Measurements from ENCODE around the gene CACNA1A. TPM values are rescaled to one million over a fixed set of nuclear protein-coding genes. Genes with fewer than 3 reads are reported as not detected.
"Not testable (repeated sequence)": the region's sequence is repeated elsewhere in the genome, so short reads cannot be mapped to it uniquely, and the experiment has no call there.

The CACNA1A gene
- total RNA-seq, 1 experiment from 2014 or later: not detected

- Histone ChIP-seq H3K27ac (ENCODE audit: low read length) (no peak overlapping the region), H3K27me3 (ENCODE audit: low read length) (no peaks in the 10 kb centered on the region), H3K9me3 (ENCODE audit: low read length) (no peaks in the 10 kb centered on the region), H3K4me2 (ENCODE audit: low read depth, low read length, poor library complexity, severe bottlenecking) (peak overlapping the region; percentile 16), H3K4me3 (ENCODE audit: low read length) (no peak overlapping the region), H4K20me1 (ENCODE audit: insufficient read depth, low read depth, low read length) (no peaks in the 10 kb centered on the region), H2AFZ (ENCODE audit: low read length) (no peak overlapping the region), H3K4me1 (ENCODE audit: low read length) (peaks cover 19% of the 10 kb centered on the region), H3K9ac (ENCODE audit: low read length) (no peak overlapping the region), H3K79me2 (ENCODE audit: low read length) (no peaks in the 10 kb centered on the region), H3K9me2 (replicated peaks; ENCODE audit: insufficient read depth, low read length) (no peaks in the 10 kb centered on the region), H3K36me3 (ENCODE audit: insufficient read depth, low read length) (no peaks in the 10 kb centered on the region)
- peak; percentile 85 for DNase-seq
Measured at GRCh38 chr19:13262450-13262849, 243.8 kb downstream of the CACNA1A start.

GRCh38 chr19:13260883-13261653 is 245.2 kb downstream of the CACNA1A start:
- Histone ChIP-seq H3K9me3 (ENCODE audit: low read length) (no peaks in the 10 kb centered on the region), H3K27me3 (ENCODE audit: low read length) (no peaks in the 10 kb centered on the region), H3K36me3 (ENCODE audit: insufficient read depth, low read length) (no peaks in the 10 kb centered on the region), H3K79me2 (ENCODE audit: low read length) (no peaks in the 10 kb centered on the region), H3K9ac (ENCODE audit: low read length) (no peak overlapping the region), H3K4me2 (ENCODE audit: low read depth, low read length, poor library complexity, severe bottlenecking) (peak overlapping the region; percentile 63), H3K4me3 (ENCODE audit: low read length) (peak overlapping the region; percentile 40; the same call in 1 of the 2 replicates), H4K20me1 (ENCODE audit: insufficient read depth, low read depth, low read length) (no peaks in the 10 kb centered on the region), H3K4me1 (ENCODE audit: low read length) (peaks cover 19% of the 10 kb centered on the region), H3K9me2 (replicated peaks; ENCODE audit: insufficient read depth, low read length) (no peaks in the 10 kb centered on the region), H3K27ac (ENCODE audit: low read length) (peak overlapping the region; percentile 30), H2AFZ (ENCODE audit: low read length) (no peak overlapping the region; the same call in 1 of the 2 replicates)
- DNase-seq: peak; percentile 82

- Histone ChIP-seq H2AFZ (ENCODE audit: low read length) (no peak overlapping the region), H3K27ac (ENCODE audit: low read length) (no peak overlapping the region), H3K4me2 (ENCODE audit: low read depth, low read length, poor library complexity, severe bottlenecking) (no peak overlapping the region), H3K36me3 (ENCODE audit: insufficient read depth, low read length) (no peaks in the 10 kb centered on the region), H3K27me3 (ENCODE audit: low read length) (no peaks in the 10 kb centered on the region), H3K79me2 (ENCODE audit: low read length) (no peaks in the 10 kb centered on the region), H3K9me2 (replicated peaks; ENCODE audit: insufficient read depth, low read length) (no peaks in the 10 kb centered on the region), H3K4me1 (ENCODE audit: low read length) (peaks cover 15% of the 10 kb centered on the region), H4K20me1 (ENCODE audit: insufficient read depth, low read depth, low read length) (no peaks in the 10 kb centered on the region), H3K4me3 (ENCODE audit: low read length) (no peak overlapping the region), H3K9me3 (ENCODE audit: low read length) (no peaks in the 10 kb centered on the region), H3K9ac (ENCODE audit: low read length) (no peak overlapping the region)
- DNase-seq: no peak
Measured at GRCh38 chr19:13256918-13257317, 249.4 kb downstream of the CACNA1A start.

- H3K9ac ChIP-seq (ENCODE audit: low read length); H3K79me2 ChIP-seq (ENCODE audit: low read length); H3K27ac ChIP-seq (ENCODE audit: low read length); H3K9me2 ChIP-seq (replicated peaks; ENCODE audit: insufficient read depth, low read length); H3K36me3 ChIP-seq (ENCODE audit: insufficient read depth, low read length); H3K4me2 ChIP-seq (ENCODE audit: low read depth, low read length, poor library complexity, severe bottlenecking); H4K20me1 ChIP-seq (ENCODE audit: insufficient read depth, low read depth, low read length); H3K27me3 ChIP-seq (ENCODE audit: low read length); H3K4me3 ChIP-seq (ENCODE audit: low read length); DNase-seq; H3K9me3 ChIP-seq (ENCODE audit: low read length); H2AFZ ChIP-seq (ENCODE audit: low read length); H3K4me1 ChIP-seq (ENCODE audit: low read length): not testable (repeated sequence)
Measured at GRCh38 chr19:13256398-13256797, 249.9 kb downstream of the CACNA1A start.

GRCh38 chr19:13255719-13256059 is 250.6 kb downstream of the CACNA1A start:
- no peak for DNase-seq
- H3K36me3 ChIP-seq (ENCODE audit: insufficient read depth, low read length): no peaks in the 10 kb centered on the region
- H3K9me2 ChIP-seq (replicated peaks; ENCODE audit: insufficient read depth, low read length): no peaks in the 10 kb centered on the region

GRCh38 chr19:13255041-13255718 is 251.1 kb downstream of the CACNA1A start:
- DNase-seq: no peak
- H3K4me1 ChIP-seq (ENCODE audit: low read length): no peaks in the 10 kb centered on the region
- no peak overlapping the region for H3K4me3 ChIP-seq (ENCODE audit: low read length)
- H3K4me2 ChIP-seq (ENCODE audit: low read depth, low read length, poor library complexity, severe bottlenecking): no peak overlapping the region
- H3K27me3 ChIP-seq (ENCODE audit: low read length): no peaks in the 10 kb centered on the region
- no peak overlapping the region for H2AFZ ChIP-seq (ENCODE audit: low read length)
- no peaks in the 10 kb centered on the region for H3K79me2 ChIP-seq (ENCODE audit: low read length)
- H4K20me1 ChIP-seq (ENCODE audit: insufficient read depth, low read depth, low read length): no peaks in the 10 kb centered on the region
- no peak overlapping the region for H3K27ac ChIP-seq (ENCODE audit: low read length)
- H3K36me3 ChIP-seq (ENCODE audit: insufficient read depth, low read length): no peaks in the 10 kb centered on the region
- H3K9me2 ChIP-seq (replicated peaks; ENCODE audit: insufficient read depth, low read length): no peaks in the 10 kb centered on the region
- H3K9ac ChIP-seq (ENCODE audit: low read length): no peak overlapping the region
- no peaks in the 10 kb centered on the region for H3K9me3 ChIP-seq (ENCODE audit: low read length)

More at GRCh38 chr19:13255719-13256059, 250.6 kb downstream of the CACNA1A start:
- peaks cover 2% of the 10 kb centered on the region for H3K4me1 ChIP-seq (ENCODE audit: low read length)
- H4K20me1 ChIP-seq (ENCODE audit: insufficient read depth, low read depth, low read length): no peaks in the 10 kb centered on the region
- H3K27me3 ChIP-seq (ENCODE audit: low read length): no peaks in the 10 kb centered on the region
- no peak overlapping the region for H2AFZ ChIP-seq (ENCODE audit: low read length)
- H3K4me2 ChIP-seq (ENCODE audit: low read depth, low read length, poor library complexity, severe bottlenecking): no peak overlapping the region
- no peak overlapping the region for H3K4me3 ChIP-seq (ENCODE audit: low read length)
- H3K9me3 ChIP-seq (ENCODE audit: low read length): no peaks in the 10 kb centered on the region
- no peak overlapping the region for H3K27ac ChIP-seq (ENCODE audit: low read length)
- no peaks in the 10 kb centered on the region for H3K79me2 ChIP-seq (ENCODE audit: low read length)
- no peak overlapping the region for H3K9ac ChIP-seq (ENCODE audit: low read length)

GRCh38 chr19:13252569-13253335 is 253.5 kb downstream of the CACNA1A start:
- Histone ChIP-seq H3K27me3 (ENCODE audit: low read length) (no peaks in the 10 kb centered on the region), H3K4me1 (ENCODE audit: low read length) (no peaks in the 10 kb centered on the region), H3K4me3 (ENCODE audit: low read length) (no peak overlapping the region), H4K20me1 (ENCODE audit: insufficient read depth, low read depth, low read length) (no peaks in the 10 kb centered on the region), H2AFZ (ENCODE audit: low read length) (no peak overlapping the region), H3K79me2 (ENCODE audit: low read length) (no peaks in the 10 kb centered on the region), H3K9me2 (replicated peaks; ENCODE audit: insufficient read depth, low read length) (no peaks in the 10 kb centered on the region), H3K27ac (ENCODE audit: low read length) (no peak overlapping the region), H3K36me3 (ENCODE audit: insufficient read depth, low read length) (no peaks in the 10 kb centered on the region), H3K9ac (ENCODE audit: low read length) (no peak overlapping the region), H3K4me2 (ENCODE audit: low read depth, low read length, poor library complexity, severe bottlenecking) (no peak overlapping the region), H3K9me3 (ENCODE audit: low read length) (no peaks in the 10 kb centered on the region)
- no peak for DNase-seq

GRCh38 chr19:13244920-13245319 is 261.4 kb downstream of the CACNA1A start:
- Histone ChIP-seq H3K9ac (ENCODE audit: low read length) (no peak overlapping the region), H3K79me2 (ENCODE audit: low read length) (no peaks in the 10 kb centered on the region), H3K4me2 (ENCODE audit: low read depth, low read length, poor library complexity, severe bottlenecking) (no peak overlapping the region), H4K20me1 (ENCODE audit: insufficient read depth, low read depth, low read length) (no peaks in the 10 kb centered on the region), H3K4me1 (ENCODE audit: low read length) (peaks cover 5% of the 10 kb centered on the region), H3K27ac (ENCODE audit: low read length) (no peak overlapping the region), H3K27me3 (ENCODE audit: low read length) (no peaks in the 10 kb centered on the region), H3K9me2 (replicated peaks; ENCODE audit: insufficient read depth, low read length) (no peaks in the 10 kb centered on the region), H3K36me3 (ENCODE audit: insufficient read depth, low read length) (no peaks in the 10 kb centered on the region), H3K9me3 (ENCODE audit: low read length) (no peaks in the 10 kb centered on the region), H3K4me3 (ENCODE audit: low read length) (no peak overlapping the region), H2AFZ (ENCODE audit: low read length) (no peak overlapping the region)
- DNase-seq: no peak
